ENCODE results near the gene PRIM2.
"Not testable (repeated sequence)": the region's sequence is repeated elsewhere in the genome, so short reads cannot be mapped to it uniquely, and the experiment has no call there.

- not testable (repeated sequence) for TF ChIP-seq CTCF (IDR thresholded peaks at IDR 0.05; ENCODE audit: insufficient read depth, low read length); REST (IDR thresholded peaks at IDR 0.05; ENCODE audit: insufficient replicate concordance, low read depth); GABPA (IDR thresholded peaks at IDR 0.05; ENCODE audit: low read depth)
These were observed 33.0 kb downstream of the PRIM2 start for GRCh38 chr6:57350443-57350842.
